Measurements from ENCODE around the gene GNAO1.

GNAO1 gene

GRCh38 chr16:56198006-56198754 lies 6.9 kb downstream of the GNAO1 start:
- no peak for DNase-seq

- no peak for DNase-seq
These were observed 7.4 kb downstream of the GNAO1 start for GRCh38 chr16:56198755-56199114.

- DNase-seq, result no peak
These were observed 7.9 kb downstream of the GNAO1 start for GRCh38 chr16:56199164-56199563.

GRCh38 chr16:56201030-56201429 lies 9.7 kb downstream of the GNAO1 start:
- DNase-seq, result no peak

GRCh38 chr16:56202036-56202435 lies 10.7 kb downstream of the GNAO1 start:
- no peak for DNase-seq

GRCh38 chr16:56203052-56203451 lies 11.8 kb downstream of the GNAO1 start:
- peak in 1 of 2 experiments; percentile 14 for DNase-seq

GRCh38 chr16:56204816-56205215 lies 13.5 kb downstream of the GNAO1 start:
- DNase-seq, result no peak

- DNase-seq, result no peak
These were observed 15.7 kb downstream of the GNAO1 start for GRCh38 chr16:56206951-56207350.

GRCh38 chr16:56207421-56207820 lies 16.1 kb downstream of the GNAO1 start:
- no peak for DNase-seq

GRCh38 chr16:56211435-56211981 lies 20.2 kb downstream of the GNAO1 start:
- DNase-seq, result no peak

GRCh38 chr16:56212144-56212543 lies 20.9 kb downstream of the GNAO1 start:
- DNase-seq, result no peak

GRCh38 chr16:56221995-56222394 lies 30.7 kb downstream of the GNAO1 start:
- DNase-seq, result no peak

GRCh38 chr16:56222474-56222997 lies 31.2 kb downstream of the GNAO1 start:
- DNase-seq, result no peak

- no peak for DNase-seq
These were observed 33.9 kb downstream of the GNAO1 start for GRCh38 chr16:56225017-56225742.

- DNase-seq, result no peak
These were observed 34.9 kb downstream of the GNAO1 start for GRCh38 chr16:56226187-56226586.

- DNase-seq, result no peak
These were observed 35.7 kb downstream of the GNAO1 start for GRCh38 chr16:56226845-56227525.

GRCh38 chr16:56227936-56228335 lies 36.6 kb downstream of the GNAO1 start:
- DNase-seq, result no peak

- DNase-seq, result no peak
These were observed 37.2 kb downstream of the GNAO1 start for GRCh38 chr16:56228476-56228875.

GRCh38 chr16:56233795-56234566 lies 42.7 kb downstream of the GNAO1 start:
- DNase-seq, result no peak

- DNase-seq, result no peak
These were observed 43.4 kb downstream of the GNAO1 start for GRCh38 chr16:56234737-56235136.

GRCh38 chr16:56237451-56237930 lies 46.2 kb downstream of the GNAO1 start:
- no peak for DNase-seq

- DNase-seq, result no peak
These were observed 46.9 kb downstream of the GNAO1 start for GRCh38 chr16:56238188-56238587.

All from NCI-H526 (cell line).